HEK293 (cell line): ENCODE data around the gene TOMM7.

ENCODE experiments used
- YY1 ChIP-seq: fragments of 450-650 bp; formaldehyde crosslinking; IDR thresholded peaks from 2 replicates; pipeline ENCODE4 v1.5.1; 2018; ENCODE audit warnings: missing biosample characterization, missing genetic modification characterization
- ZNF175 ChIP-seq: fragments of 450-650 bp; formaldehyde crosslinking; IDR thresholded peaks from 2 replicates; pipeline ENCODE4 v1.5.1; 2016; ENCODE audit warnings: missing biosample characterization, missing genetic modification characterization
- ZNF341 ChIP-seq: fragments of 450-650 bp; formaldehyde crosslinking; IDR thresholded peaks from 2 replicates; pipeline ENCODE4; 2016; ENCODE audit warnings: low read depth, missing biosample characterization, missing genetic modification characterization
- ZNF792 ChIP-seq: fragments of 450-650 bp; formaldehyde crosslinking; IDR thresholded peaks from 2 replicates; pipeline ENCODE4 v1.5.1; 2016; ENCODE audit warnings: missing biosample characterization, missing genetic modification characterization
- TF ChIP-seq, protein P1 (sequence below): fragments of 450-650 bp; formaldehyde crosslinking; IDR thresholded peaks from 2 replicates; pipeline ENCODE4 v1.5.1; 2016; ENCODE audit warnings: missing biosample characterization, missing genetic modification characterization
- TF ChIP-seq, protein P2 (sequence below): sonication (generic); formaldehyde crosslinking; IDR thresholded peaks from 2 replicates; pipeline ENCODE4 v1.8.1; 2022; ENCODE audit warnings: mild to moderate bottlenecking, moderate library complexity, missing genetic modification reagents

DNA sequence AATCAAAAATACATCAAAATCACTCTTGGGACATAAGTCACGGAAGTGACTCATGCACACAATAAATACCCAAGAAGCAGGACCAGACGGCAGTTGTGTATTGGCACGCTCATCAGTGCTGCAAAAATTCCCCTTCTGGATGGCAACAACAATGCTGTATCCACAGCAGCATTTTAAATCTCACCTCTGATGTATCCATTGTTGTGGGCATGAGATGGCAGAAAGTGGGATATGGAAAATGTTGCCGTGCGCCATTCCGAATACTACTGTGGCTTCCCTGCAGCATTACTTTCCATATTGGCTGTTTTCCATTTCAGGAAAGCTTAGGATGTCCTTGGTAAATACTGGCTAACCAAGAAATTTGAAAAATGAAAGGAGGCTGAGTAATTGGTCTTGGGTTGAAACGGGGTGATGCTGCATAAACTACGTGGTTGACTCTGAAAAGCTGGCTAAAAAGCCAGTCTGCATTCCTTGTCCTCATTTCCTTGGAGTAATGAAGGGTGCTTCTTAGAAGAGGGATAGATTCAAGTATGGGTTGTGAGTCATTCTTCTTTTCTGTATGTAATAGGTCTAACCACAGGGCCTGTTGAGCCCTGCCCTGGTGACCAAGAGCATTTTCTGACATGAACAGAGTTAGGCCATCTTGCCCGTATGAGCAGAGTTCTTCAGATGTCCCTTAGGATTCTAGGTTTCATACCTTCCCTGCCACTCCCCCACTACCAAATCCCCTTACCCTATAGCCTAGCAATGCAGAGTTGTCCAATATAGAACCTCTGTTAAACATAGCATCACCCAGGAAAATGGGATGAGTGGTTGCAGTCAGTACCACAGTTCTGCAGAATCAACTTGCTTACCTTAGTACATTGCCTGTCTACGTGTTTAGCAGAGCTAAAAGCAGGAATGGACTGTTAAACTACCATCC is 36.3 kb upstream of the TOMM7 start:
- TF ChIP-seq, protein P1, sequence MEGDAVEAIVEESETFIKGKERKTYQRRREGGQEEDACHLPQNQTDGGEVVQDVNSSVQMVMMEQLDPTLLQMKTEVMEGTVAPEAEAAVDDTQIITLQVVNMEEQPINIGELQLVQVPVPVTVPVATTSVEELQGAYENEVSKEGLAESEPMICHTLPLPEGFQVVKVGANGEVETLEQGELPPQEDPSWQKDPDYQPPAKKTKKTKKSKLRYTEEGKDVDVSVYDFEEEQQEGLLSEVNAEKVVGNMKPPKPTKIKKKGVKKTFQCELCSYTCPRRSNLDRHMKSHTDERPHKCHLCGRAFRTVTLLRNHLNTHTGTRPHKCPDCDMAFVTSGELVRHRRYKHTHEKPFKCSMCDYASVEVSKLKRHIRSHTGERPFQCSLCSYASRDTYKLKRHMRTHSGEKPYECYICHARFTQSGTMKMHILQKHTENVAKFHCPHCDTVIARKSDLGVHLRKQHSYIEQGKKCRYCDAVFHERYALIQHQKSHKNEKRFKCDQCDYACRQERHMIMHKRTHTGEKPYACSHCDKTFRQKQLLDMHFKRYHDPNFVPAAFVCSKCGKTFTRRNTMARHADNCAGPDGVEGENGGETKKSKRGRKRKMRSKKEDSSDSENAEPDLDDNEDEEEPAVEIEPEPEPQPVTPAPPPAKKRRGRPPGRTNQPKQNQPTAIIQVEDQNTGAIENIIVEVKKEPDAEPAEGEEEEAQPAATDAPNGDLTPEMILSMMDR (tag by site-specific recombination) = no peak
- TF ChIP-seq ZNF341 = no peak
- TF ChIP-seq ZNF792 (tag by site-specific recombination) = no peak
- TF ChIP-seq ZNF175 = no peak
- no peak for TF ChIP-seq YY1 (tag by site-specific recombination)
- TF ChIP-seq, protein P2, sequence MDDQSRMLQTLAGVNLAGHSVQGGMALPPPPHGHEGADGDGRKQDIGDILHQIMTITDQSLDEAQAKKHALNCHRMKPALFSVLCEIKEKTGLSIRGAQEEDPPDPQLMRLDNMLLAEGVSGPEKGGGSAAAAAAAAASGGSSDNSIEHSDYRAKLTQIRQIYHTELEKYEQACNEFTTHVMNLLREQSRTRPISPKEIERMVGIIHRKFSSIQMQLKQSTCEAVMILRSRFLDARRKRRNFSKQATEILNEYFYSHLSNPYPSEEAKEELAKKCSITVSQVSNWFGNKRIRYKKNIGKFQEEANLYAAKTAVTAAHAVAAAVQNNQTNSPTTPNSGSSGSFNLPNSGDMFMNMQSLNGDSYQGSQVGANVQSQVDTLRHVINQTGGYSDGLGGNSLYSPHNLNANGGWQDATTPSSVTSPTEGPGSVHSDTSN (CRISPR knock-in tag) = no peak
